Urinary bladder (tissue), 4 donors: ENCODE data around the gene ARID3A. TPM values are rescaled to one million over a fixed set of nuclear protein-coding genes. Genes with fewer than 3 reads are reported as not detected.
A peak's percentile ranks its signal among the peaks of the same experiment; 100 is the strongest.
"Not testable (repeated sequence)": the region's sequence is repeated elsewhere in the genome, so short reads cannot be mapped to it uniquely, and the experiment has no call there.

Source experiments
- DNase-seq: peaks from one replicate; pipeline ENCODE4 v3.0.0-alpha.2; 2015; ENCODE audit errors: extremely low spot score
- H3K27ac ChIP-seq: one replicate; pipeline ENCODE4 v1.5.1; 2013; ENCODE audit warnings: low read depth, mild to moderate bottlenecking, moderate library complexity
- H3K36me3 ChIP-seq: one replicate; pipeline ENCODE4 v1.6.1; 2013; ENCODE audit warnings: mild to moderate bottlenecking, moderate library complexity; ENCODE audit not compliant: insufficient read depth
- H3K4me1 ChIP-seq: one replicate; pipeline ENCODE4 v1.6.1; 2013; ENCODE audit warnings: mild to moderate bottlenecking, moderate library complexity; ENCODE audit not compliant: insufficient read depth
- H3K4me3 ChIP-seq: one replicate; pipeline ENCODE4 v1.5.1; 2013; ENCODE audit warnings: low read depth, low read length
- WGBS: extraction: QIAGEN DNeasy Blood & Tissue Kit; methylation state at CpG from one replicate; pipeline ENCODE4 v1.1.7; 2013; 5-methylcytosine and 5-hydroxymethylcytosine counted together
- polyA plus RNA-seq: library from polyadenylated mRNA; stranded (reverse); fragments of 200-250 nt; gene quantifications from one replicate; pipeline ENCODE4 v1.2.3, GENCODE V29; 2013
- total RNA-seq: library from RNA; depleted of rRNA; stranded (reverse); fragments of >200 nt; gene quantifications from one replicate; pipeline ENCODE4 v1.2.3, GENCODE V29; 2014
- donor health status: healthy with polysubstance abuse.
- donor health status: healthy.

The ARID3A gene, protein sequence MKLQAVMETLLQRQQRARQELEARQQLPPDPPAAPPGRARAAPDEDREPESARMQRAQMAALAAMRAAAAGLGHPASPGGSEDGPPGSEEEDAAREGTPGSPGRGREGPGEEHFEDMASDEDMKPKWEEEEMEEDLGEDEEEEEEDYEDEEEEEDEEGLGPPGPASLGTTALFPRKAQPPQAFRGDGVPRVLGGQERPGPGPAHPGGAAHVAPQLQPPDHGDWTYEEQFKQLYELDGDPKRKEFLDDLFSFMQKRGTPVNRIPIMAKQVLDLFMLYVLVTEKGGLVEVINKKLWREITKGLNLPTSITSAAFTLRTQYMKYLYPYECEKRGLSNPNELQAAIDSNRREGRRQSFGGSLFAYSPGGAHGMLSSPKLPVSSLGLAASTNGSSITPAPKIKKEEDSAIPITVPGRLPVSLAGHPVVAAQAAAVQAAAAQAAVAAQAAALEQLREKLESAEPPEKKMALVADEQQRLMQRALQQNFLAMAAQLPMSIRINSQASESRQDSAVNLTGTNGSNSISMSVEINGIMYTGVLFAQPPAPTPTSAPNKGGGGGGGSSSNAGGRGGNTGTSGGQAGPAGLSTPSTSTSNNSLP
- total RNA-seq (9.1 TPM), polyA plus RNA-seq (6.1 TPM)

DNA sequence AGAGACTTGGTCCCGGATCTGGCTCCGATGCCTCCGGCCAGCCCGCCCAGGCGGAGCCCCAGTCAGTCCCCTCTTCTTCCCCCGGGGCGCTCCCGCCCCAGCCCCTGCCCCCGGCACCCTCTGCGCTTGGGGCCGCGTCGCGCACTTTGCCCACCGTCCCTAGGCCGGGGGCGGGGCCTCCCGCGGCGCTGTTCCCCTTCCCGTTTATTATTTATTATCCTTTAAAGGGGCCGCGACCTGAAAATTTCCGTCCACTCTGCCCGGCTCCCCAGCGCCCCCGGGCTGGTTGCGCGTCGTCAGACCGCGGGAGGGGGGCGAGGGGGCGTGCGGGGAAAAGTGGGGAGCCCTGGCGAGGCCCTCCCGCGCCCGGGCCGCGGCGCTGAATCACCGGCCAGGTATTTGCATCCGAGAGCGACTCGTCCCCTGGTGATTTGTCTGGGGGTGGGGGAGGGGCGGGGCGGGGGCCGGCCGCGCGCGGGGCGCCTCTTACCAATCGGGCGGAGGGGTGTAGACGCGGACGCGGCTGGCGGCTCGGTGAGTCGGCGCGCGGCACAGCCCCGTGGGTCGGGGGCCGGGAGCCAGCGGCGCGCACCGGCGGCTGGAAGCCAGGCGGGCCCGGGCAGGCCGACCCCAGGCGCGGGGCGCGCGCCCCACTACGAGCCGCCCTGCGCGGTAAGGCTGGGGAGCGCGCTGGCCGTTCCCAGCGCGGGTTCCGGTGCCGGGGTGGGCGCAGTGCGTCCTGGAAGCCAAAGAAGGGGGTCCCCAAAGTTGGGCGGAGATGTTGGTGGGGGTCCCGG is at the start of gene ARID3A:
Gene ARID3A, plus strand, starts transcription at position 510 of the 797 bp plus-strand sequence. CDS start 3,494 bp downstream, outside the sequence.
- H3K36me3 ChIP-seq, result no peaks in the 10 kb centered on the region
- under 1% methylated on average over 95 of the region's 97 CpGs for WGBS
- peak within 1 kb of the TSS; percentile 76 for H3K4me3 ChIP-seq
- H3K4me1 ChIP-seq, result peaks cover 2% of the 10 kb centered on the region
- H3K27ac ChIP-seq, result peak within 1 kb of the TSS; percentile 74
- no peak for DNase-seq

DNA sequence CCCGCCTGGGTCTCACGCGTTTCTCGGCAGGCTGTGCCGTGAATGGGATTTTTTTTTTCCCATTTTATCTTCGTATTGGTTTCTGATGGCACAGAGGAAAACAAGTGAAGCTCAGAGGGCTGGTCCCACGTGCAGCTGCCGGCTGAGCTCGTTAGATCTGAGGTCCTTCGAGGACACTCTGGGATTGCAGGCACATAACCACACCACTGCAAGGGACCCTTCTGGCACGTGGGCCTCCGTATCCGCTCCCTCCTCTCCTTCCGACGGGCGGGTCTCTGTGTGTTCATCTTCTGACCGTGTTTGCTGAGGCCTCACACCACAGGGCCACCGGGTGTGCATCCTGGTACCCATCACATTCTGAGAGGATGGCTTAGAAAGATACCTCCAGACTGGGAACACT is 49.7 kb upstream of the ARID3A start:
- no peaks in the 10 kb centered on the region for H3K4me1 ChIP-seq
- H3K27ac ChIP-seq, result no peak overlapping the region
- H3K4me3 ChIP-seq, result no peak overlapping the region
- DNase-seq, result no peak
- peaks cover 1% of the 10 kb centered on the region for H3K36me3 ChIP-seq
- WGBS, result 78% methylated on average over 18 of the region's 18 CpGs

DNA sequence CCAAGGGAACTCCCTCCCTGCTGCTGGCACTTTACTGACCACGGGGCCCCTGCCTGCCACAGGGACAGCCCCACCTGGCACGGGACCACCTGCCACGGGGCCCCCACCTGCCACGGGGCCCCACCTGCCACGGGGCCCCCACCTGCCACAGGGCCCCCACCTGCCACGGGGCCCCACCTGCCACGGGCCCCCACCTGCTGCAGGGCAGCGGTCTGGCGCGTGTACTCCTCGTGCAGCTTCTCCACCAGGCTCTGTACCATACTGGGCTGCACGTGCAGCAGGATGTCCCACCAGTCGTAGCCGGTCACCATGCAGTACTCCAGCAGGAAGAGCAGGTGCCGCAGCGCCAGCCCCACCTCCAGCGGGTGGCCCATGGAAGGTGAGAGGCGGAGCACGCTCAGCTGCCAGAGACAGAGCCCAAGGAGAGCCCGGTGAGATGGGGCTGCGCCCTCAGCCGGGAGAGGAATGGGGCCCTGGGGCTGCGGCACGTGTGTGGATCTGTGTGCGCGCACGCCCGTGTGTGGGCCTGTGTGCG is 49.0 kb upstream of the ARID3A start:
- WGBS, result 91% methylated on average over 29 of the region's 29 CpGs
- no peak overlapping the region for H3K4me3 ChIP-seq
- no peak overlapping the region for H3K27ac ChIP-seq
- H3K36me3 ChIP-seq, result peaks cover 2% of the 10 kb centered on the region
- no peak for DNase-seq
- no peaks in the 10 kb centered on the region for H3K4me1 ChIP-seq

DNA sequence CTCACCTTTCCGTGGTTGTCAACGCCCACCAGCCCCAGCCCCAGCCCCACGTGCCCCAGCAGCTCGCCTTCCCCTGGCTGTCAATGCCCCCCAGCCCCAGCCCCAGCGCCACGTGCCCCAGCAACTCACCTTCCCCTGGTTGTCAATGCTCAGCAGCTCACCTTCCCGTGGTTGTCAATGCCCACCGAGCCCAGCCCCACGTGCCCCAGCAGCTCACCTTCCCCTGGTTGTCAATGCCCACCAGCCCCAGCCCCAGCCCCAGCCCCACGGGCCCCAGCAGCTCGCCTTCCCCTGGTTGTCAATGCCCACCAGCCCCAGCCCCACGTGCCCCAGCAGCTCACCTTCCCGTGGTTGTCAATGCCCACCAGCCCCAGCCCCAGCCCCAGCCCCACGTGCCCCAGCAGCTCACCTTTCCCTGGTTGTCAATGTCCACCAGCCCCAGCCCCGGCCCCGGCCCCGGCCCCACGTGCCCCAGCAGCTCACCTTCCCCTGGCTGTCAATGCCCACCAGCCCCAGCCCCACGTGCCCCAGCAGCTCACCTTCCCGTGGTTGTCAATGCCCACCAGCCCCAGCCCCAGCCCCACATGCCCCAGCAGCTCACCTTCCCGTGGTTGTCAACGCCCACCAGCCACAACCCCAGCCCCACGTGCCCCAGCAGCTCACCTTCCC is 47.7 kb upstream of the ARID3A start:
- H3K4me3 ChIP-seq, H3K4me1 ChIP-seq, H3K27ac ChIP-seq, DNase-seq, H3K36me3 ChIP-seq: not testable (repeated sequence)
- 91% methylated on average over 23 of the region's 23 CpGs for WGBS

DNA sequence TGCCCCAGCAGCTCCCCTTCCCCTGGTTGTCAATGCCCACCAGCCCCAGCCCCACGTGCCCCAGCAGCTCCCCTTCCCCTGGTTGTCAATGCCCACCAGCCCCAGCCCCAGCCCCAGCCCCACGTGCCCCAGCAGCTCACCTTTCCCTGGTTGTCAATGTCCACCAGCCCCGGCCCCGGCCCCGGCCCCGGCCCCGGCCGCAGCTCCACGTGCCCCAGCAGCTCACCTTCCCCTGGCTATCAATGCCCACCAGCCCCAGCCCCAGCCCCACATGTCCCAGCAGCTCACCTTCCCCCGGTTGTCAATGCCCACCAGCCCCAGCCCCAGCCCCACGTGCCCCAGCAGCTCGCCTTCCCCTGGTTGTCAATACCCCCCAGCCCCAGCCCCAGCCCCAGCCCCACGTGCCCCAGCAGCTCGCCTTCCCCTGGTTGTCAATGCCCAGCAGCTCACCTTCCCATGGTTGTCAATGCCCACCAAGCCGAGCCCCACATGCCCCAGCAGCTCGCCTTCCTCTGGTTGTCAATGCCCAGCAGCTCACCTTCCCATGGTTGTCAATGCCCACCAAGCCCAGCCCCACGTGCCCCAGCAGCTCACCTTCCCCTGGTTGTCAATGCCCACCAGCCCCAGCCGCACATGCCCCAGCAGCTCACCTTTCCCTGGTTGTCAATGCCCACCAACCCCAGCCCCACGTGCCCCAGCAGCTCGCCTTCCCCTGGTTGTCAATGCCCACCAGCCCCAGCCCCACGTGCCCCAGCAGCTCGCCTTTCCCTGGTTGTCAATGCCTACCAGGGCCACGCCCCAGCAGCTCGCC is 46.9 kb upstream of the ARID3A start:
- 92% methylated on average over 24 of the region's 24 CpGs for WGBS
- H3K27ac ChIP-seq, H3K4me3 ChIP-seq, DNase-seq, H3K4me1 ChIP-seq, H3K36me3 ChIP-seq: not testable (repeated sequence)

DNA sequence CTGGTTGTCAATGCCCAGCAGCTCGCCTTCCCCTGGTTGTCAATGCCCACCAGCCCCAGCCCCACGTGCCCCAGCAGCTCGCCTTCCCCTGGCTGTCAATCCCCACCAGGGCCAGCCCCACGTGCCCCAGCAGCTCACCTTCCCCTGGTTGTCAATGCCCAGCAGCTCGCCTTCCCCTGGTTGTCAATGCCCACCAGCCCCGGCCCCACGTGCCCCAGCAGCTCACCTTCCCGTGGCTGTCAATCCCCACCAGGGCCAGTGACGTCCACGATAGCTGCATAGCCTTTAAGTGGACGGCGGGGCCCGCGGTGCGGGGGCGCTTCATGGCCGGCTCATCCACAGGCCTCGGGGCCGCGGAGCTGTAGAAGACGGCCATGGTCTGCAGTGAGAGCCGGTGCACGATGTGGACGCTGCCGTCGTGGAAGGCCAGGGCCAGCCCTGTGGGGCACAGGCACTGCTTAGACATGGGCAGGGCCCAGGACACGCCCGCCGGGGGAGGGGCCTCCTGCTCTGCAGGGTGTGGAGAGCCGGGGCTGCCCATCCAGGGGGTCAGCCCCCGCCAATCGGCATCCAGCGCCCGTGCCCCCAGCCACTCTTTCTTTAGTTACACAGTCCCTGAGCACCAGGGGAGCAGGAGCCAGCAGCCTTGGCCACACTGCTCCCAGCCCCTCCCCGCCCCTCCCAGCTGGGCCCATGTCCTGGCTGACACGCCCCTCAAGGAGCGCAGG is 46.0 kb upstream of the ARID3A start:
- Histone ChIP-seq H3K27ac (no peak overlapping the region), H3K4me3 (no peak overlapping the region), H3K4me1 (no peaks in the 10 kb centered on the region), H3K36me3 (peaks cover 2% of the 10 kb centered on the region)
- 88% methylated on average over 37 of the region's 37 CpGs for WGBS
- no peak for DNase-seq

DNA sequence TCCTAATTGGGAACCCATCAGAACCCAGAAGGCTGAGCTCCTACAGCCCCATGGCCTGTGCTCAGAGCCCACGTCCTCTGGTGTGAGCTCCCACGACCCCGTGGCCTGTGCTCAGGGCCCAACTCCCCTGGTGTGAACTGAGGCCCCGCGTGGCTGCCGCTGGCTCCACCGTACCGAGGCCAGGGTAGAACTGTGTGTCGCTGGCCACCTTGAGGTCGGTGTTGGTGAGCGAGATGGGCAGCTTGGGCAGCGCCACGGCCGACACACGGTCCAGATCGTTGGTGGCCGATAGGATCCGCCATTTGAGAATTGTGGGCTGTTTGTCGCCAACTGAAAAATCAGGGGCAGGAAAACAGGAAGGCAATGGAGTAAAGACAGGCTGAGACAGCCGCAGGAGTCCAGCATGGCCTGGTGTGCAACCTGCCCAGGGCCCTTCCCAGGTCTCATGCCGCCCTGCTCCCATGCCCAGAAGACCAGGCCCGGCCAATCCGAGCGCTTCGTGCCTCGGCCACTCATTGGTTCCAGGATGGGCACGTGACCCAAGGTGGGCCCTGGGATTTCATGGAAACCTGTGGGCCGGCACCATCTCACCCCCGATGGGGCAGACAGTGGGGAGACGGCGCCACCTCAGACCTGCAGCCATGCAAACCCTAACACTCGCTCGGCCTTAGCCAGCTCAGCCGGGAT is 44.3 kb upstream of the ARID3A start:
- Histone ChIP-seq H3K27ac (no peak overlapping the region), H3K36me3 (peaks cover 4% of the 10 kb centered on the region), H3K4me1 (no peaks in the 10 kb centered on the region), H3K4me3 (no peak overlapping the region)
- WGBS, result 96% methylated on average over 34 of the region's 34 CpGs
- DNase-seq, result no peak

DNA sequence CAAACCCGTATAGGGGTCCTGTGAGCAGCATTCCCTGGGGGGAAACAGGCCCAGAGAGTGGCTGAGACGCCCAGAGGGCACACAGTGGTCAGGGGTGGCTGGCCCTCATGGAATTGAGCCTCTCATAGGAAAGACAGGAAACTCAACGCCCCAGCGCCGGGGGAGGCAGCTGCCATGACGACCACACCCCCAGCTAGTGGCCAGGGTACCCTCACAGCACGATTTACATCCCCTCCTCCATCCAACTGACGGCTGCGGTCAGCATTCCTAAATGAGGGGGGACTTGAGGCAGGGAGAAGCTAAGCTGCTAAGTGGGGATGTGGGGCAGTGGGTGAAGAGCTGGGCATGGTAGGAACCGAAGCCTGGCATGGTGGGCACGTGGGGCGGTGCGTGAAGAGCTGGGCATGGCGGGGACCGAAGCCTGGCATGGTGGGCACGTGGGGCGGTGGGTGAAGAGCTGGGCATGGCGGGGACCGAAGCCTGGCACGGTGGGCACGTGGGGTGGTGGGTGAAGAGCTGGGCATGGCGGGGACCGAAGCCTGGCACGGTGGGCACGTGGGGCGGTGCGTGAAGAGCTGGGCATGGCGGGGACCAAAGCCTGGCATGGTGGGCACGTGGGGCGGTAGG is 42.9 kb upstream of the ARID3A start:
- DNase-seq, result no peak
- Histone ChIP-seq H3K4me3 (no peak overlapping the region), H3K27ac (no peak overlapping the region), H3K4me1 (no peaks in the 10 kb centered on the region), H3K36me3 (peaks cover 4% of the 10 kb centered on the region)
- WGBS, result 97% methylated on average over 30 of the region's 30 CpGs

DNA sequence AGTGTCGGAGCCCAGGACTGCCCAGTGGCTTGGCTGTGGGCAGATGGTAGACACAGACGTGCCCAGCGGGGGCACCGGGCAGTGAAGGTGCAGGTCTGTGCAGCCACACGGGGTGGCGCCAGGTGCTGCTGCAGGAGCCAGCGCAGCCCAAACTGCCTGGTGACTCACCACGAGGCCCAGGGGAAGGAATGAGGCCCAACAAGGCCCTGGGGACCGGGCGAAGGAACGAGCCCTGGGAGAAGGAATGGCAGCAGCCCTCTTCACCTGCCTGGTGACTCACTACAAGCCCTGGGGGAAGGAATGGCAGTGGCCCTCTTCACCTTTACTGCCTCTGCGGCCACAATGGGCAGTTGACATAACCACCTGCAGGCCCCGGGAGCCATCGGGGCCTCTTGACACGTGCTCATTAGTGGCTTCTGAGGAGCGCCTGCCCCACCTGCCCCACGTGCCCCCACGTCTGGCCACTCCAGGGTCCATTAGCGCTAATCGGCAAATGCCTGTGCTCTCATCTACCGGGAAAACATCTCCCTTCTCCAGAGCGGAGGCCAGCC is 42.1 kb upstream of the ARID3A start:
- H3K4me3 ChIP-seq, result no peak overlapping the region
- WGBS, result 89% methylated on average over 22 of the region's 22 CpGs
- H3K27ac ChIP-seq, result no peak overlapping the region
- no peak for DNase-seq
- H3K36me3 ChIP-seq, result peaks cover 4% of the 10 kb centered on the region
- H3K4me1 ChIP-seq, result no peaks in the 10 kb centered on the region

DNA sequence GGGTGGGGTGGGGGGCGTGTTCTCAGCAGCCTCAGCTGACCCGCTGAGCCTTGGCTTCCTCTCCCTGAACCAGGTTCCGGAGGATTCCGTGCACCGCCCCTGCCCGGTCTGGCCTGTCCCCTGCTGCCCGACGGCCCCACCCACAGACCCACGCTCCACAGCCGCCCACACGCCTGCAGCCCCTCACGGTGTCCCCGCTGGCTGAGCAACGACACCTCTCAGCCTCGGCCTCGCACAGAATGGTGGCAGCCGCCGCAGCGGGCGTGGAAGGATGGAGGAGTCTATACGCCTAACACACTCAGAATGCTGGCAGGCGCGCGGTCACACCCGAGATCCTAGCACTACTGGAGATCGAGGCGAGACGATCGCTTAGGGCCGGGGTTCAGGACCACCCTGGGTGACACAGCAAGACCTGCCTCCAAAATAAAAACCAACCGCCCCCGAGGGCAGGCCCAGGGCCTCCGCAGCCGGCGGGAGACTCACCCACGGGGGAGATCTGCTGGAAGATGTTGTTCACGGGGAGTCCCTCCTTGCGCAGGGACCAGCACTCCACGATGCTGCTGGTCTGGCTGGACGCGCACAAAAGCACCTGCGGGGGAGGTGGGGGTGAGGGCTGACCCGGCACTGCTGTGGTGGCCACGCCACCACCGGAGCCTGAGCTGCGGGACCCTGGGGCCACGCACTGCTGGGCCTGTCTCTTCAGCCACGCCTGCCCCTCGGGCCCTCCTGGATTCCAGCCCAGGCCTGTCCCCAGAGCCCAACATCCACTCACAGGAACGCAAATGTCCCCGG is 41.2 kb upstream of the ARID3A start:
- Histone ChIP-seq H3K4me3 (no peak overlapping the region), H3K4me1 (no peaks in the 10 kb centered on the region), H3K27ac (no peak overlapping the region), H3K36me3 (peaks cover 4% of the 10 kb centered on the region)
- WGBS, result 93% methylated on average over 51 of the region's 51 CpGs
- DNase-seq, result no peak
